SK-N-SH (cell line): ENCODE results near the gene GOLGA5.

Source experiments
- EP300 ChIP-seq, 2 experiments: IDR thresholded peaks; 2 replicates each; pipeline versions ENCODE4 v1.4.0 to v1.6.1; 2012; ENCODE audit warnings: borderline replicate concordance in 1 of 2, low read depth in 1 of 2, low read length in 1 of 2
- EZH2phosphoT487 ChIP-seq: fragments of 200-600 bp; sonication (generic); IDR thresholded peaks from 2 replicates; pipeline ENCODE4 v1.6.1; 2017; ENCODE audit warnings: low read depth, mixed run types, mild to moderate bottlenecking, antibody characterized with exemption, moderate library complexity, borderline replicate concordance
- FOXJ3 ChIP-seq: sonication (generic); formaldehyde crosslinking; IDR thresholded peaks from 2 replicates; pipeline ENCODE4 v1.5.1; 2020; ENCODE audit warnings: mild to moderate bottlenecking, missing genetic modification reagents
- GABPA ChIP-seq: IDR thresholded peaks from 2 replicates; pipeline ENCODE4 v1.4.0; 2012; ENCODE audit warnings: low read depth, mild to moderate bottlenecking
- JUND ChIP-seq: IDR thresholded peaks from 2 replicates; pipeline ENCODE4 v1.4.0; 2012
- POLR2AphosphoS5 ChIP-seq: IDR thresholded peaks from 2 replicates; pipeline ENCODE4 v1.6.1; 2012; ENCODE audit warnings: low read depth, low read length
- RAD21 ChIP-seq: IDR thresholded peaks from 2 replicates; pipeline ENCODE4 v1.6.1; 2012; ENCODE audit warnings: mild to moderate bottlenecking, low read length
- YY1 ChIP-seq: IDR thresholded peaks from 2 replicates; pipeline ENCODE4 v1.4.0; 2012; ENCODE audit warnings: low read depth, mild to moderate bottlenecking
- TF ChIP-seq, protein P1 (sequence below): fragments of 200-600 bp; sonication (generic); IDR thresholded peaks from 2 replicates; pipeline ENCODE4 v1.6.1; 2017; ENCODE audit warnings: antibody characterized with exemption, mild to moderate bottlenecking, moderate library complexity
- TF ChIP-seq, protein P2 (sequence below): IDR thresholded peaks from 2 replicates; pipeline ENCODE4 v1.6.1; 2012; ENCODE audit warnings: mild to moderate bottlenecking, low read depth, low read length, moderate library complexity
- TF ChIP-seq, protein P3 (sequence below): IDR thresholded peaks from 2 replicates; pipeline ENCODE4 v1.4.0; 2012; ENCODE audit warnings: low read depth

- TF ChIP-seq, protein P1, sequence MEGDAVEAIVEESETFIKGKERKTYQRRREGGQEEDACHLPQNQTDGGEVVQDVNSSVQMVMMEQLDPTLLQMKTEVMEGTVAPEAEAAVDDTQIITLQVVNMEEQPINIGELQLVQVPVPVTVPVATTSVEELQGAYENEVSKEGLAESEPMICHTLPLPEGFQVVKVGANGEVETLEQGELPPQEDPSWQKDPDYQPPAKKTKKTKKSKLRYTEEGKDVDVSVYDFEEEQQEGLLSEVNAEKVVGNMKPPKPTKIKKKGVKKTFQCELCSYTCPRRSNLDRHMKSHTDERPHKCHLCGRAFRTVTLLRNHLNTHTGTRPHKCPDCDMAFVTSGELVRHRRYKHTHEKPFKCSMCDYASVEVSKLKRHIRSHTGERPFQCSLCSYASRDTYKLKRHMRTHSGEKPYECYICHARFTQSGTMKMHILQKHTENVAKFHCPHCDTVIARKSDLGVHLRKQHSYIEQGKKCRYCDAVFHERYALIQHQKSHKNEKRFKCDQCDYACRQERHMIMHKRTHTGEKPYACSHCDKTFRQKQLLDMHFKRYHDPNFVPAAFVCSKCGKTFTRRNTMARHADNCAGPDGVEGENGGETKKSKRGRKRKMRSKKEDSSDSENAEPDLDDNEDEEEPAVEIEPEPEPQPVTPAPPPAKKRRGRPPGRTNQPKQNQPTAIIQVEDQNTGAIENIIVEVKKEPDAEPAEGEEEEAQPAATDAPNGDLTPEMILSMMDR, result no peak
- TF ChIP-seq RAD21 (no peak), EP300 (IDR thresholded peaks at IDR 0.05; ENCODE audit: borderline replicate concordance in 1 of 2, low read depth in 1 of 2, low read length in 1 of 2) (no peak), POLR2AphosphoS5 (no peak), YY1 (no peak), JUND (no peak), EZH2phosphoT487 (no peak), FOXJ3 (CRISPR knock-in tag) (no peak), GABPA (no peak)
- TF ChIP-seq, protein P2, sequence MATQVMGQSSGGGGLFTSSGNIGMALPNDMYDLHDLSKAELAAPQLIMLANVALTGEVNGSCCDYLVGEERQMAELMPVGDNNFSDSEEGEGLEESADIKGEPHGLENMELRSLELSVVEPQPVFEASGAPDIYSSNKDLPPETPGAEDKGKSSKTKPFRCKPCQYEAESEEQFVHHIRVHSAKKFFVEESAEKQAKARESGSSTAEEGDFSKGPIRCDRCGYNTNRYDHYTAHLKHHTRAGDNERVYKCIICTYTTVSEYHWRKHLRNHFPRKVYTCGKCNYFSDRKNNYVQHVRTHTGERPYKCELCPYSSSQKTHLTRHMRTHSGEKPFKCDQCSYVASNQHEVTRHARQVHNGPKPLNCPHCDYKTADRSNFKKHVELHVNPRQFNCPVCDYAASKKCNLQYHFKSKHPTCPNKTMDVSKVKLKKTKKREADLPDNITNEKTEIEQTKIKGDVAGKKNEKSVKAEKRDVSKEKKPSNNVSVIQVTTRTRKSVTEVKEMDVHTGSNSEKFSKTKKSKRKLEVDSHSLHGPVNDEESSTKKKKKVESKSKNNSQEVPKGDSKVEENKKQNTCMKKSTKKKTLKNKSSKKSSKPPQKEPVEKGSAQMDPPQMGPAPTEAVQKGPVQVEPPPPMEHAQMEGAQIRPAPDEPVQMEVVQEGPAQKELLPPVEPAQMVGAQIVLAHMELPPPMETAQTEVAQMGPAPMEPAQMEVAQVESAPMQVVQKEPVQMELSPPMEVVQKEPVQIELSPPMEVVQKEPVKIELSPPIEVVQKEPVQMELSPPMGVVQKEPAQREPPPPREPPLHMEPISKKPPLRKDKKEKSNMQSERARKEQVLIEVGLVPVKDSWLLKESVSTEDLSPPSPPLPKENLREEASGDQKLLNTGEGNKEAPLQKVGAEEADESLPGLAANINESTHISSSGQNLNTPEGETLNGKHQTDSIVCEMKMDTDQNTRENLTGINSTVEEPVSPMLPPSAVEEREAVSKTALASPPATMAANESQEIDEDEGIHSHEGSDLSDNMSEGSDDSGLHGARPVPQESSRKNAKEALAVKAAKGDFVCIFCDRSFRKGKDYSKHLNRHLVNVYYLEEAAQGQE, result no peak
- TF ChIP-seq, protein P3, sequence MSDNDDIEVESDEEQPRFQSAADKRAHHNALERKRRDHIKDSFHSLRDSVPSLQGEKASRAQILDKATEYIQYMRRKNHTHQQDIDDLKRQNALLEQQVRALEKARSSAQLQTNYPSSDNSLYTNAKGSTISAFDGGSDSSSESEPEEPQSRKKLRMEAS, result no peak
Observed at GRCh38 chr14:92759300-92759678, 34.8 kb upstream of the GOLGA5 start.
